Neural progenitor cell (in vitro differentiated cells): ENCODE data around the gene DCTPP1. TPM values are rescaled to one million over a fixed set of nuclear protein-coding genes. Genes with fewer than 3 reads are reported as not detected.
A peak's percentile ranks its signal among the peaks of the same experiment; 100 is the strongest.

Experiments
- DNase-seq: peaks from one replicate; pipeline ENCODE4 v3.0.0-alpha.2; 2016; ENCODE audit warnings: low spot score
- H2AFZ ChIP-seq: fragments of 200-600 bp; sonication (generic); replicated peaks from 2 replicates; pipeline ENCODE4 v1.6.1; 2016; ENCODE audit warnings: antibody characterized with exemption
- H3F3A ChIP-seq: fragments of 200-600 bp; sonication (generic); 2 replicates; pipeline ENCODE4 v1.6.1; 2016; ENCODE audit warnings: antibody characterized with exemption, low read depth
- H3K27ac ChIP-seq: fragments of 200-600 bp; sonication (generic); 2 replicates; pipeline ENCODE4 v1.5.1; 2016; ENCODE audit warnings: mild to moderate bottlenecking
- H3K27me3 ChIP-seq: fragments of 200-600 bp; sonication (generic); 2 replicates; pipeline ENCODE4 v1.6.1; 2016; ENCODE audit warnings: mild to moderate bottlenecking, moderate library complexity
- H3K36me3 ChIP-seq: fragments of 200-600 bp; sonication (generic); 2 replicates; pipeline ENCODE4 v1.5.1; 2016
- H3K4me1 ChIP-seq: fragments of 200-600 bp; sonication (generic); 2 replicates; pipeline ENCODE4 v1.6.1; 2016; ENCODE audit warnings: mixed run types
- H3K4me2 ChIP-seq: fragments of 200-600 bp; sonication (generic); 2 replicates; pipeline ENCODE4 v1.6.1; 2016
- H3K4me3 ChIP-seq: fragments of 200-600 bp; sonication (generic); 2 replicates; pipeline ENCODE4 v1.5.1; 2016
- H3K79me2 ChIP-seq: fragments of 200-600 bp; sonication (generic); 2 replicates; pipeline ENCODE4 v1.6.1; 2016; ENCODE audit warnings: low read depth
- H3K9ac ChIP-seq: fragments of 200-600 bp; sonication (generic); 2 replicates; pipeline ENCODE4 v1.6.1; 2016
- H3K9me3 ChIP-seq: fragments of 200-600 bp; sonication (generic); 2 replicates; pipeline ENCODE4 v1.5.1; 2016; ENCODE audit warnings: low read depth
- H4K20me1 ChIP-seq: fragments of 200-600 bp; sonication (generic); 2 replicates; pipeline ENCODE4 v1.6.1; 2016; ENCODE audit warnings: low read depth
- H3K27ac Mint-ChIP-seq: 3 replicates; pipeline ENCODE4 v1.8.0; 2021; ENCODE audit warnings: mixed read lengths
- H3K27me3 Mint-ChIP-seq: 2 replicates; pipeline ENCODE4 v1.8.0; 2022; ENCODE audit warnings: low read depth, mild to moderate bottlenecking, inconsistent platforms, moderate library complexity, mixed read lengths; ENCODE audit not compliant: insufficient read depth
- H3K36me3 Mint-ChIP-seq: 3 replicates; pipeline ENCODE4 v1.8.0; 2021; ENCODE audit warnings: mixed read lengths
- H3K4me1 Mint-ChIP-seq: 3 replicates; pipeline ENCODE4 v1.8.0; 2021; ENCODE audit warnings: mixed read lengths
- H3K4me3 Mint-ChIP-seq: 3 replicates; pipeline ENCODE4 v1.8.0; 2021; ENCODE audit warnings: mild to moderate bottlenecking, moderate library complexity, mixed read lengths
- H3K9me3 Mint-ChIP-seq: 3 replicates; pipeline ENCODE4 v1.8.0; 2020; ENCODE audit warnings: mixed read lengths
- CTCF ChIP-seq: fragments of 200-600 bp; sonication (generic); IDR thresholded peaks from 2 replicates; pipeline ENCODE4 v1.5.1; 2017; ENCODE audit warnings: antibody characterized with exemption, mild to moderate bottlenecking
- EZH2 ChIP-seq: fragments of 200-600 bp; sonication (generic); IDR thresholded peaks from 2 replicates; pipeline ENCODE4 v1.6.1; 2017; ENCODE audit warnings: antibody characterized with exemption, mild to moderate bottlenecking, moderate library complexity
- EZH2phosphoT487 ChIP-seq: fragments of 200-600 bp; sonication (generic); IDR thresholded peaks from 2 replicates; pipeline ENCODE4 v1.6.1; 2017; ENCODE audit warnings: antibody characterized with exemption
- total RNA-seq: library from RNA; depleted of rRNA; stranded (reverse); fragments of >200 nt; gene quantifications from 2 replicates; pipeline ENCODE4 v1.2.3, GENCODE V29; 2015; ENCODE audit warnings: low replicate concordance

Gene DCTPP1
- total RNA-seq, 1 donor from 2014 or later, result 30.4 TPM

- H3K27me3 ChIP-seq, result no peaks in the 10 kb centered on the region
- peaks cover 30% of the 10 kb centered on the region for H3K4me1 Mint-ChIP-seq
- no peaks in the 10 kb centered on the region for H4K20me1 ChIP-seq
- peaks cover 13% of the 10 kb centered on the region for H3K79me2 ChIP-seq
- H3K27me3 Mint-ChIP-seq, result peaks cover 5% of the 10 kb centered on the region
- no peak overlapping the region for H2AFZ ChIP-seq
- no peak for DNase-seq
- H3K4me2 ChIP-seq, result no peak overlapping the region
- H3K36me3 Mint-ChIP-seq, result peaks cover 16% of the 10 kb centered on the region
- H3F3A ChIP-seq, result peaks cover 11% of the 10 kb centered on the region
- H3K4me3 Mint-ChIP-seq, result no peak overlapping the region
- H3K9me3 ChIP-seq, result no peaks in the 10 kb centered on the region
- peaks cover 5% of the 10 kb centered on the region for H3K9me3 Mint-ChIP-seq
- peaks cover 7% of the 10 kb centered on the region for H3K4me1 ChIP-seq
- H3K9ac ChIP-seq, result no peak overlapping the region
- no peaks in the 10 kb centered on the region for H3K36me3 ChIP-seq
- H3K27ac ChIP-seq, result no peak overlapping the region
- no peak overlapping the region for H3K4me3 ChIP-seq
- no peak overlapping the region for H3K27ac Mint-ChIP-seq
- TF ChIP-seq EZH2 (no peak), EZH2phosphoT487 (no peak), CTCF (no peak)
Observed at GRCh38 chr16:30447512-30448226, 17.8 kb upstream of the DCTPP1 start.

DNA sequence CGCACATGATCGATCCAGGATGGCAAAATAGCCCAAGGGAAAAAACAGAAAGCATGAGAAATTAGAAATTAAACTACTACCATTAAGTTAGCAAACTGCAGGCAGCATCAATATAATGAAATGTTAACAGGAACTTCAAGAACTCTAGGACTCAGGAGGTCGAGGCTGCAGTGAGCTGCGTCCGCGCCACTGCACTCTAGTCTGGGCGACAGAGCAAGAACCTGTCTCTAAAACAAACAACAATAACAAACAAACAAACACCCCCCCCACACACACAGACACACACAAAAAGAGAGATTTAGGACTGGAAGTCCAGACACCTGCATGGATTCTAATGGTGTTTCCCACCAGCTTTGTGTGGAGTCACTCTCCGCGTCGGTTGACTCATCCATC is 16.4 kb upstream of the DCTPP1 start:
- Mint-ChIP-seq H3K9me3 (peaks cover 5% of the 10 kb centered on the region), H3K27ac (peak overlapping the region; percentile 39), H3K27me3 (peaks cover 5% of the 10 kb centered on the region), H3K4me1 (peaks cover 26% of the 10 kb centered on the region), H3K4me3 (peak overlapping the region; percentile 94), H3K36me3 (peaks cover 16% of the 10 kb centered on the region)
- Histone ChIP-seq H3K79me2 (peaks cover 13% of the 10 kb centered on the region), H4K20me1 (no peaks in the 10 kb centered on the region), H3K9ac (no peak overlapping the region), H3K4me3 (peak overlapping the region; percentile 82), H3K27ac (no peak overlapping the region), H2AFZ (peak overlapping the region; percentile 90), H3K36me3 (no peaks in the 10 kb centered on the region), H3K4me1 (peaks cover 7% of the 10 kb centered on the region), H3K4me2 (peak overlapping the region; percentile 87), H3F3A (peaks cover 11% of the 10 kb centered on the region), H3K9me3 (no peaks in the 10 kb centered on the region), H3K27me3 (no peaks in the 10 kb centered on the region)
- no peak for DNase-seq
- TF ChIP-seq CTCF, result no peak
- no peak for TF ChIP-seq EZH2
- no peak for TF ChIP-seq EZH2phosphoT487

DNA sequence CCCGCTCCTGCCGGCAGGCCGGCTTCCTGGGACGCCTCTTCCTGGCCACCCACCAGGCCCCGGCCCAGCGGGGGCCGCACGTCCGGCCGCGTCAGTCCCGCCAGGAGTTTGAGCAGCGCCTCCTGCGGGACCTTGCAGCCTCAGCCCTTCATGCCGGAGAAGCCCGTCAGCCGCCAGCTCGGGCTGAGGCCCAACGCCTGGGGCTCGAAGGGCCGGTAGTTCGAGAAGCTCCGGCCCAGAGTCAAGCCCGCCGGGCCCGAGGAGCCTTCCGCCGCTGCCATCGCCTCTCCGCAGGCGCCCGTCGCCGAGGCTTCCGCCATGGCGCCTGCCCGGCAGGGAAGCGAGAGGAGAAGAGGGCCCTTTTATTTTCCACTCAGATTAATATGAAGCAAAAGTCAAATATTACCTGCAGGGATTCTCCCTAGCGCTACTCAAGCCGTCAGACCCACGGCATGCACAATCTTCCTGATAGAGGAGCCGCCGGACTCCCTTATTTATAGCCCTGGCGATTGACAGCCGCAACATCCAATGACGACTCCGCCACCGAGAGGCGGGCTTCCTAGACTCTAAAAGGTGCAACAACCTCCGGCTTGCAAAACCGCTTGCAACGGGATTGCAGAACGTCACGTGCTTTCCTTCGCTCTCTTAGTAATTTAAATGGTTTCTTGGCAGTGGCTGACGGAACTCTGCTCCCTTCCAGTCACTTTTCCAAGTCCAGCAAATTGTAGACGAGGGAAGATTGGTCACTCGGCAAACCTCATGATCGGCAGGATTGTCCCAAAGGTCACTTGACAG is 15.8 kb upstream of the DCTPP1 start, which contains the start of gene SEPHS2:
SEPHS2 (minus strand) TSS at position 467 of the 795 bp plus-strand sequence; CDS start at position 320, 147 bp downstream.
- H3K27me3 Mint-ChIP-seq, result peaks cover 5% of the 10 kb centered on the region
- no peaks in the 10 kb centered on the region for H3K36me3 ChIP-seq
- H3K36me3 Mint-ChIP-seq, result peaks cover 16% of the 10 kb centered on the region
- H3K27ac ChIP-seq, result no peak within 1 kb of the TSS
- H3K9me3 ChIP-seq, result no peaks in the 10 kb centered on the region
- peaks cover 13% of the 10 kb centered on the region for H3K79me2 ChIP-seq
- H3K27ac Mint-ChIP-seq, result peak within 1 kb of the TSS; percentile 39
- no peaks in the 10 kb centered on the region for H4K20me1 ChIP-seq
- peak within 1 kb of the TSS; percentile 87 for H3K4me2 ChIP-seq
- H3K9ac ChIP-seq, result peak within 1 kb of the TSS; percentile 53
- peaks cover 11% of the 10 kb centered on the region for H3F3A ChIP-seq
- no peaks in the 10 kb centered on the region for H3K27me3 ChIP-seq
- peak; percentile 94 for DNase-seq
- peaks cover 7% of the 10 kb centered on the region for H3K4me1 ChIP-seq
- H3K4me1 Mint-ChIP-seq, result peaks cover 25% of the 10 kb centered on the region
- H3K9me3 Mint-ChIP-seq, result peaks cover 5% of the 10 kb centered on the region
- peak within 1 kb of the TSS; percentile 82 for H3K4me3 ChIP-seq
- peak within 1 kb of the TSS; percentile 90 for H2AFZ ChIP-seq
- TF ChIP-seq CTCF (peak; percentile 47), EZH2phosphoT487 (no peak)
- H3K4me3 Mint-ChIP-seq, result peak within 1 kb of the TSS; percentile 94
